Measurements from ENCODE around the gene PSME3.
"Not testable (repeated sequence)": the region's sequence is repeated elsewhere in the genome, so short reads cannot be mapped to it uniquely, and the experiment has no call there.

The PSME3 gene

GRCh38 chr17:42851371-42852240 lies 18.4 kb downstream of the PSME3 start:
- not testable (repeated sequence) for DNase-seq (ENCODE audit: low spot score)

- no peak for DNase-seq (ENCODE audit: low spot score)
These were observed 19.2 kb downstream of the PSME3 start for GRCh38 chr17:42852351-42852750.

GRCh38 chr17:42853004-42853403 lies 19.8 kb downstream of the PSME3 start:
- no peak for DNase-seq (ENCODE audit: low spot score)

- no peak for DNase-seq (ENCODE audit: low spot score)
These were observed 20.4 kb downstream of the PSME3 start for GRCh38 chr17:42853597-42853967.

- no peak for DNase-seq (ENCODE audit: low spot score)
These were observed 21.0 kb downstream of the PSME3 start for GRCh38 chr17:42853968-42854790.

- DNase-seq (ENCODE audit: low spot score): no peak
These were observed 21.9 kb downstream of the PSME3 start for GRCh38 chr17:42855048-42855596.

- not testable (repeated sequence) for DNase-seq (ENCODE audit: low spot score)
These were observed 22.9 kb downstream of the PSME3 start for GRCh38 chr17:42856093-42856492.

- not testable (repeated sequence) for DNase-seq (ENCODE audit: low spot score)
These were observed 23.3 kb downstream of the PSME3 start for GRCh38 chr17:42856516-42856915.

GRCh38 chr17:42857389-42857788 lies 24.2 kb downstream of the PSME3 start:
- DNase-seq (ENCODE audit: low spot score): no peak

GRCh38 chr17:42865638-42866094 lies 32.5 kb downstream of the PSME3 start:
- DNase-seq (ENCODE audit: low spot score): no peak

GRCh38 chr17:42866216-42866615 lies 33.0 kb downstream of the PSME3 start:
- no peak for DNase-seq (ENCODE audit: low spot score)

GRCh38 chr17:42866631-42867575 lies 33.7 kb downstream of the PSME3 start:
- DNase-seq (ENCODE audit: low spot score): no peak

GRCh38 chr17:42867694-42868261 lies 34.6 kb downstream of the PSME3 start:
- DNase-seq (ENCODE audit: low spot score): not testable (repeated sequence)

- DNase-seq (ENCODE audit: low spot score): no peak
These were observed 35.1 kb downstream of the PSME3 start for GRCh38 chr17:42868338-42868737.

- DNase-seq (ENCODE audit: low spot score): no peak
These were observed 38.5 kb downstream of the PSME3 start for GRCh38 chr17:42871647-42872046.

- no peak for DNase-seq (ENCODE audit: low spot score)
These were observed 39.2 kb downstream of the PSME3 start for GRCh38 chr17:42872251-42872965.

- DNase-seq (ENCODE audit: low spot score): no peak
These were observed 40.1 kb downstream of the PSME3 start for GRCh38 chr17:42873315-42873714.

GRCh38 chr17:42873932-42874695 lies 40.9 kb downstream of the PSME3 start:
- not testable (repeated sequence) for DNase-seq (ENCODE audit: low spot score)

- no peak for DNase-seq (ENCODE audit: low spot score)
These were observed 43.8 kb downstream of the PSME3 start for GRCh38 chr17:42877037-42877436.

Data from hematopoietic multipotent progenitor cell treated with erythropoietin and hydrocortisone succinate and interleukin-3 and kit ligand, for 17 days (in vitro differentiated cells).